Measurements from ENCODE around the gene ARPC1A.

The ARPC1A gene

GRCh38 chr7:99369767-99370391, 44.2 kb downstream of the ARPC1A start:
- Histone ChIP-seq H4K20me1 (peaks cover 0 to 49% (median 10%) of the 10 kb centered on the region in 11 experiments; a peak in 10 of 22 replicates), H3K4me1 (peaks cover 5 to 36% (median 6%) of the 10 kb centered on the region in 10 experiments; a peak in 16 of 20 replicates), H3K36me3 (peaks cover 25 to 51% (median 43%) of the 10 kb centered on the region in 11 experiments), H3K4me3 (no peak overlapping the region), H3K4me2 (peak overlapping the region in 3 of 11 experiments; percentile 18 to 31 (median 26); a peak in 4 of 22 replicates), H3K9ac (no peak overlapping the region; a peak in 1 of 22 replicates), H3K27me3 (no peaks in the 10 kb centered on the region), H3K27ac (no peak overlapping the region), H3K9me3 (replicated peaks in 1 of 11) (no peaks in the 10 kb centered on the region)
- no peak for TF ChIP-seq Cebpa-rat (IDR thresholded peaks at IDR 0.05)

- Histone ChIP-seq H3K4me1 (peaks cover 16 to 43% (median 17%) of the 10 kb centered on the region in 10 experiments), H3K9me3 (replicated peaks in 1 of 11) (no peaks in the 10 kb centered on the region), H3K9ac (no peak overlapping the region), H3K27ac (no peak overlapping the region), H3K4me2 (no peak overlapping the region), H3K27me3 (no peaks in the 10 kb centered on the region), H4K20me1 (peaks cover 10 to 46% (median 13%) of the 10 kb centered on the region in 11 experiments; a peak in 21 of 22 replicates), H3K36me3 (peaks cover 10 to 38% (median 29%) of the 10 kb centered on the region in 11 experiments), H3K4me3 (no peak overlapping the region)
- TF ChIP-seq Cebpa-rat (IDR thresholded peaks at IDR 0.05): no peak
Observed at GRCh38 chr7:99371376-99371920, 45.8 kb downstream of the ARPC1A start.

GRCh38 chr7:99372275-99373090, 46.8 kb downstream of the ARPC1A start:
- peaks cover 16 to 53% (median 27%) of the 10 kb centered on the region in 10 experiments for H3K4me1 ChIP-seq
- no peak overlapping the region for H3K9ac ChIP-seq
- H3K4me2 ChIP-seq: peak overlapping the region in 1 of 11 experiments; percentile 81; a peak in 1 of 22 replicates
- H3K4me3 ChIP-seq: no peak overlapping the region
- no peaks in the 10 kb centered on the region for H3K27me3 ChIP-seq
- H3K27ac ChIP-seq: no peak overlapping the region
- H3K9me3 ChIP-seq (replicated peaks in 1 of 11): no peaks in the 10 kb centered on the region
- H4K20me1 ChIP-seq: peaks cover 17 to 46% (median 23%) of the 10 kb centered on the region in 11 experiments; a peak in 21 of 22 replicates
- peaks cover 10 to 38% (median 29%) of the 10 kb centered on the region in 11 experiments for H3K36me3 ChIP-seq
- TF ChIP-seq Cebpa-rat (IDR thresholded peaks at IDR 0.05): peak in 3 of 11 experiments; percentile 8 to 64 (median 38); a peak in 3 of 22 replicates

GRCh38 chr7:99373091-99374066, 47.7 kb downstream of the ARPC1A start:
- H3K9ac ChIP-seq: peak overlapping the region; percentile 86 to 91 (median 88); a peak in 21 of 22 replicates

GRCh38 chr7:99374111-99375064, 48.7 kb downstream of the ARPC1A start, which contains the start of gene ARPC1B:
TSS of gene ARPC1B (plus strand) at chr7:99374730. CDS start at chr7:99385715, 10,985 bp downstream.
- Histone ChIP-seq H3K4me1 (peaks cover 28 to 64% (median 46%) of the 10 kb centered on the region in 10 experiments), H3K27ac (peak within 1 kb of the TSS; percentile 78 to 95 (median 90)), H3K36me3 (peaks cover 21 to 33% (median 27%) of the 10 kb centered on the region in 11 experiments; a peak in 21 of 22 replicates), H3K4me3 (peak within 1 kb of the TSS; percentile 68 to 88 (median 82)), H4K20me1 (peaks cover 23 to 44% (median 29%) of the 10 kb centered on the region in 11 experiments; a peak in 21 of 22 replicates), H3K9ac (peak within 1 kb of the TSS; percentile 86 to 91 (median 88)), H3K4me2 (peak within 1 kb of the TSS; percentile 80 to 100 (median 93)), H3K27me3 (no peaks in the 10 kb centered on the region), H3K9me3 (replicated peaks in 1 of 11) (no peaks in the 10 kb centered on the region)
- TF ChIP-seq Cebpa-rat (IDR thresholded peaks at IDR 0.05): no peak

More at GRCh38 chr7:99373091-99374066, 47.7 kb downstream of the ARPC1A start:
- Histone ChIP-seq H3K9me3 (replicated peaks in 1 of 11) (no peaks in the 10 kb centered on the region), H3K36me3 (peaks cover 19 to 40% (median 33%) of the 10 kb centered on the region in 11 experiments), H3K4me2 (peak overlapping the region; percentile 80 to 99 (median 89)), H3K4me3 (peak overlapping the region; percentile 68 to 88 (median 82)), H3K27me3 (no peaks in the 10 kb centered on the region), H3K27ac (peak overlapping the region in 9 of 11 experiments; percentile 85 to 95 (median 90); a peak in 14 of 22 replicates), H4K20me1 (peaks cover 17 to 53% (median 29%) of the 10 kb centered on the region in 11 experiments; a peak in 21 of 22 replicates), H3K4me1 (peaks cover 18 to 62% (median 36%) of the 10 kb centered on the region in 10 experiments)
- no peak for TF ChIP-seq Cebpa-rat (IDR thresholded peaks at IDR 0.05)

GRCh38 chr7:99375070-99375807, 49.5 kb downstream of the ARPC1A start:
- peak overlapping the region; percentile 71 to 100 (median 93) for H3K4me2 ChIP-seq
- H3K27ac ChIP-seq: peak overlapping the region; percentile 78 to 95 (median 90)
- peak overlapping the region; percentile 86 to 91 (median 88) for H3K9ac ChIP-seq

More at GRCh38 chr7:99375070-99375807, 49.5 kb downstream of the ARPC1A start:
- Histone ChIP-seq H3K36me3 (peaks cover 21 to 27% (median 25%) of the 10 kb centered on the region in 11 experiments; a peak in 21 of 22 replicates), H3K27me3 (no peaks in the 10 kb centered on the region), H4K20me1 (peaks cover 26 to 50% (median 29%) of the 10 kb centered on the region in 11 experiments; a peak in 21 of 22 replicates), H3K4me3 (peak overlapping the region; percentile 68 to 88 (median 82)), H3K9me3 (replicated peaks in 1 of 11) (no peaks in the 10 kb centered on the region), H3K4me1 (peaks cover 37 to 63% (median 53%) of the 10 kb centered on the region in 10 experiments)
- no peak for TF ChIP-seq Cebpa-rat (IDR thresholded peaks at IDR 0.05)

All from BLaER1 treated with 17β-estradiol and CSF1 and Interleukin-3, amounts not matched to agents 10 nM and 100 nM (cell line).